Smooth muscle cell (in vitro differentiated cells): ENCODE measurements around the gene EHMT1. TPM values are rescaled to one million over a fixed set of nuclear protein-coding genes. Genes with fewer than 3 reads are reported as not detected.
"Not testable (repeated sequence)": the region's sequence is repeated elsewhere in the genome, so short reads cannot be mapped to it uniquely, and the experiment has no call there.

Source experiments
- DNase-seq: peaks from one replicate; lab custom pipeline; 2025; ENCODE audit not compliant: unreplicated experiment; lab: John Stamatoyannopoulos, UW
- H2AFZ ChIP-seq: fragments of 200-600 bp; sonication (generic); 2 replicates; pipeline ENCODE4 v1.6.0; 2016; ENCODE audit warnings: antibody characterized with exemption, low read depth, mild to moderate bottlenecking
- H3F3A ChIP-seq: fragments of 200-600 bp; sonication (generic); 2 replicates; pipeline ENCODE4 v1.6.0; 2017; ENCODE audit warnings: antibody characterized with exemption, low read depth
- H3K27ac ChIP-seq: fragments of 200-600 bp; sonication (generic); 2 replicates; pipeline ENCODE4 v1.5.1; 2016; ENCODE audit warnings: low read depth, mild to moderate bottlenecking
- H3K27me3 ChIP-seq: fragments of 200-600 bp; sonication (generic); 2 replicates; pipeline ENCODE4 v1.6.1; 2016; ENCODE audit warnings: low read depth, mild to moderate bottlenecking
- H3K36me3 ChIP-seq: fragments of 200-600 bp; sonication (generic); 2 replicates; pipeline ENCODE4 v1.5.1; 2016; ENCODE audit warnings: low read depth
- H3K4me1 ChIP-seq: fragments of 200-600 bp; sonication (generic); 2 replicates; pipeline ENCODE4 v1.5.1; 2016; ENCODE audit warnings: low read depth
- H3K4me2 ChIP-seq: fragments of 200-600 bp; sonication (generic); 2 replicates; pipeline ENCODE4 v1.6.0; 2016; ENCODE audit warnings: mild to moderate bottlenecking
- H3K4me3 ChIP-seq: fragments of 200-600 bp; sonication (generic); 2 replicates; pipeline ENCODE4 v1.5.1; 2016; ENCODE audit warnings: mild to moderate bottlenecking
- H3K79me2 ChIP-seq: fragments of 200-600 bp; sonication (generic); 2 replicates; pipeline ENCODE4 v1.6.0; 2016; ENCODE audit warnings: low read depth, mild to moderate bottlenecking
- H3K9ac ChIP-seq: fragments of 200-600 bp; sonication (generic); 2 replicates; pipeline ENCODE4 v1.6.0; 2016; ENCODE audit warnings: low read depth
- H3K9me3 ChIP-seq: fragments of 200-600 bp; sonication (generic); replicated peaks from 2 replicates; pipeline ENCODE4 v1.5.1; 2016; ENCODE audit warnings: low read depth
- H4K20me1 ChIP-seq: fragments of 200-600 bp; sonication (generic); 2 replicates; pipeline ENCODE4 v1.6.0; 2016; ENCODE audit warnings: low read depth
- CTCF ChIP-seq: fragments of 200-600 bp; sonication (generic); IDR thresholded peaks from 2 replicates; pipeline ENCODE4 v1.5.1; 2017; ENCODE audit warnings: borderline replicate concordance, mild to moderate bottlenecking, antibody characterized with exemption; ENCODE audit not compliant: insufficient read depth, poor library complexity, severe bottlenecking
- WGBS: methylation state at CpG from one replicate; pipeline ENCODE4 v1.1.7; 2016; ENCODE audit warnings: low lambda C conversion rate; 5-methylcytosine and 5-hydroxymethylcytosine counted together
- polyA plus RNA-seq: library from polyadenylated mRNA; unstranded; fragments of >200 nt; fragmentation: Nextera tagmentation; extraction: Ambion mirVana; gene quantifications from 2 replicates; pipeline ENCODE4 v1.2.1, GENCODE V29; 2016
- total RNA-seq: library from RNA; depleted of rRNA; stranded (reverse); fragments of >200 nt; gene quantifications from 2 replicates; pipeline ENCODE4 v1.2.3, GENCODE V29; 2014

The EHMT1 gene
- total and polyA plus RNA-seq, 2 experiments from 2014 or later = 23.1 to 34.1 TPM

GRCh38 chr9:137711678-137712105, 92.9 kb downstream of the EHMT1 start:
- H3K9me3 ChIP-seq = no peaks in the 10 kb centered on the region
- WGBS = 98% methylated on average over 16 of the region's 18 CpGs

GRCh38 chr9:137715321-137715720, 96.5 kb downstream of the EHMT1 start:
- Histone ChIP-seq H3F3A (no peaks in the 10 kb centered on the region), H3K27ac (no peak overlapping the region), H3K4me3 (no peak overlapping the region), H3K79me2 (peaks cover 32% of the 10 kb centered on the region), H2AFZ (no peak overlapping the region), H3K4me1 (no peaks in the 10 kb centered on the region), H3K4me2 (no peak overlapping the region), H3K9ac (no peak overlapping the region), H3K9me3 (no peaks in the 10 kb centered on the region), H3K27me3 (no peaks in the 10 kb centered on the region), H3K36me3 (peaks cover 15% of the 10 kb centered on the region), H4K20me1 (peaks cover 18% of the 10 kb centered on the region)
- 97% methylated on average over 12 of the region's 12 CpGs for WGBS
- DNase-seq = no peak
- TF ChIP-seq CTCF = no peak

More at GRCh38 chr9:137711678-137712105, 92.9 kb downstream of the EHMT1 start:
- Histone ChIP-seq H3K4me1 (no peaks in the 10 kb centered on the region), H3K27me3 (no peaks in the 10 kb centered on the region), H4K20me1 (peaks cover 55% of the 10 kb centered on the region), H3F3A (no peaks in the 10 kb centered on the region), H2AFZ (no peak overlapping the region), H3K79me2 (peaks cover 66% of the 10 kb centered on the region), H3K4me2 (no peak overlapping the region), H3K4me3 (no peak overlapping the region), H3K9ac (no peak overlapping the region), H3K36me3 (peaks cover 15% of the 10 kb centered on the region), H3K27ac (no peak overlapping the region)
- DNase-seq = no peak
- TF ChIP-seq CTCF = no peak

- peaks cover 15% of the 10 kb centered on the region for H3K36me3 ChIP-seq
- H3K4me1 ChIP-seq, H3K4me2 ChIP-seq, H3F3A ChIP-seq, H3K27me3 ChIP-seq, H3K9me3 ChIP-seq, H3K9ac ChIP-seq, DNase-seq, H2AFZ ChIP-seq, H3K4me3 ChIP-seq, H3K27ac ChIP-seq: not testable (repeated sequence)
- H3K79me2 ChIP-seq = peaks cover 25% of the 10 kb centered on the region
- peaks cover 11% of the 10 kb centered on the region for H4K20me1 ChIP-seq
- 91% methylated on average over 6 of the region's 7 CpGs for WGBS
These were observed 97.3 kb downstream of the EHMT1 start for GRCh38 chr9:137715866-137716693.

GRCh38 chr9:137716694-137717287, 98.0 kb downstream of the EHMT1 start:
- 99% methylated on average over 25 of the region's 25 CpGs for WGBS
- no peak for TF ChIP-seq CTCF
- no peaks in the 10 kb centered on the region for H3K9me3 ChIP-seq

More at GRCh38 chr9:137716694-137717287, 98.0 kb downstream of the EHMT1 start:
- peaks cover 9% of the 10 kb centered on the region for H4K20me1 ChIP-seq
- no peaks in the 10 kb centered on the region for H3K27me3 ChIP-seq
- no peak overlapping the region for H3K4me3 ChIP-seq
- H3K9ac ChIP-seq = no peak overlapping the region
- H3K79me2 ChIP-seq = peaks cover 29% of the 10 kb centered on the region
- H3K4me2 ChIP-seq = no peak overlapping the region
- DNase-seq = no peak
- no peak overlapping the region for H3K27ac ChIP-seq
- no peak overlapping the region for H2AFZ ChIP-seq
- H3F3A ChIP-seq = no peaks in the 10 kb centered on the region
- peaks cover 15% of the 10 kb centered on the region for H3K36me3 ChIP-seq
- H3K4me1 ChIP-seq = no peaks in the 10 kb centered on the region
